Neural crest cell (in vitro differentiated cells): ENCODE data around the gene ZNF414. TPM values are rescaled to one million over a fixed set of nuclear protein-coding genes. Genes with fewer than 3 reads are reported as not detected.

Source experiments
- DNase-seq: peaks from one replicate; pipeline ENCODE4 v3.0.0; 2021; ENCODE audit warnings: low read depth, mixed read lengths, low spot score
- H3K27ac Mint-ChIP-seq: one replicate; pipeline ENCODE4 v1.8.0; 2021; ENCODE audit warnings: mild to moderate bottlenecking, mixed read lengths; ENCODE audit not compliant: unreplicated experiment
- H3K27me3 Mint-ChIP-seq: 2 replicates; pipeline ENCODE4 v1.8.0; 2021; ENCODE audit warnings: low read depth, mild to moderate bottlenecking, mixed read lengths
- H3K36me3 Mint-ChIP-seq: 2 replicates; pipeline ENCODE4 v1.8.0; 2021; ENCODE audit warnings: low read depth, mild to moderate bottlenecking, mixed read lengths
- H3K4me1 Mint-ChIP-seq: 2 replicates; pipeline ENCODE4 v1.8.0; 2021; ENCODE audit warnings: mixed read lengths
- H3K4me3 Mint-ChIP-seq: one replicate; pipeline ENCODE4 v1.8.0; 2021; ENCODE audit warnings: mild to moderate bottlenecking, mixed read lengths
- H3K9me3 Mint-ChIP-seq: 2 replicates; pipeline ENCODE4 v1.8.0; 2021; ENCODE audit warnings: mixed read lengths
- CTCF ChIP-seq: fragments of 200-600 bp; sonication (generic); conservative IDR thresholded peaks from 2 replicates; pipeline ENCODE4 v1.5.0; 2021; ENCODE audit warnings: antibody characterized with exemption, mild to moderate bottlenecking
- total RNA-seq: library from RNA; stranded (reverse); gene quantifications from 2 replicates; pipeline ENCODE4 v1.2.1, GENCODE V29; 2021

Gene ZNF414
- total RNA-seq, 1 donor from 2014 or later: 31.8 TPM

GRCh38 chr19:8552810-8553209, 38.8 kb upstream of the ZNF414 start:
- no peak overlapping the region for H3K4me3 Mint-ChIP-seq
- H3K27ac Mint-ChIP-seq: no peak overlapping the region
- H3K36me3 Mint-ChIP-seq: no peaks in the 10 kb centered on the region
- H3K9me3 Mint-ChIP-seq: peaks cover 3% of the 10 kb centered on the region
- TF ChIP-seq CTCF: no peak
- peak; percentile 31 for DNase-seq
- no peaks in the 10 kb centered on the region for H3K27me3 Mint-ChIP-seq
- peaks cover 10% of the 10 kb centered on the region for H3K4me1 Mint-ChIP-seq

GRCh38 chr19:8550070-8550469, 36.1 kb upstream of the ZNF414 start:
- no peak for TF ChIP-seq CTCF
- Mint-ChIP-seq H3K27ac (no peak overlapping the region), H3K36me3 (no peaks in the 10 kb centered on the region), H3K4me3 (no peak overlapping the region), H3K9me3 (peaks cover 3% of the 10 kb centered on the region), H3K4me1 (peaks cover 7% of the 10 kb centered on the region), H3K27me3 (no peaks in the 10 kb centered on the region)
- no peak for DNase-seq

GRCh38 chr19:8545743-8546142, 31.8 kb upstream of the ZNF414 start:
- no peaks in the 10 kb centered on the region for H3K27me3 Mint-ChIP-seq
- no peak for DNase-seq
- no peak overlapping the region for H3K27ac Mint-ChIP-seq
- no peaks in the 10 kb centered on the region for H3K4me1 Mint-ChIP-seq
- TF ChIP-seq CTCF: no peak
- no peaks in the 10 kb centered on the region for H3K36me3 Mint-ChIP-seq
- H3K9me3 Mint-ChIP-seq: no peaks in the 10 kb centered on the region
- no peak overlapping the region for H3K4me3 Mint-ChIP-seq

- H3K4me3 Mint-ChIP-seq: no peak overlapping the region
- no peak for DNase-seq
- no peak for TF ChIP-seq CTCF
- no peaks in the 10 kb centered on the region for H3K4me1 Mint-ChIP-seq
- no peaks in the 10 kb centered on the region for H3K27me3 Mint-ChIP-seq
- no peak overlapping the region for H3K27ac Mint-ChIP-seq
- H3K36me3 Mint-ChIP-seq: no peaks in the 10 kb centered on the region
- no peaks in the 10 kb centered on the region for H3K9me3 Mint-ChIP-seq
Measured at GRCh38 chr19:8544168-8544567, 30.2 kb upstream of the ZNF414 start.

- Mint-ChIP-seq H3K27ac (no peak overlapping the region), H3K4me3 (no peak overlapping the region), H3K36me3 (no peaks in the 10 kb centered on the region), H3K27me3 (peaks cover 2% of the 10 kb centered on the region), H3K9me3 (no peaks in the 10 kb centered on the region), H3K4me1 (no peaks in the 10 kb centered on the region)
- TF ChIP-seq CTCF: no peak
- no peak for DNase-seq
Measured at GRCh38 chr19:8539621-8540149, 25.7 kb upstream of the ZNF414 start.

- H3K27me3 Mint-ChIP-seq: peaks cover 2% of the 10 kb centered on the region
- H3K4me1 Mint-ChIP-seq: no peaks in the 10 kb centered on the region
- TF ChIP-seq CTCF: no peak
Measured at GRCh38 chr19:8537099-8537498, 23.1 kb upstream of the ZNF414 start.

More at GRCh38 chr19:8537099-8537498, 23.1 kb upstream of the ZNF414 start:
- H3K36me3 Mint-ChIP-seq: no peaks in the 10 kb centered on the region
- peak overlapping the region; percentile 27 for H3K27ac Mint-ChIP-seq
- no peak overlapping the region for H3K4me3 Mint-ChIP-seq
- DNase-seq: no peak
- H3K9me3 Mint-ChIP-seq: no peaks in the 10 kb centered on the region
